ENCODE measurements around the gene MRM1. TPM values are rescaled to one million over a fixed set of nuclear protein-coding genes. Genes with fewer than 3 reads are reported as not detected.

Gene MRM1
- total and polyA plus RNA-seq, 9 of the 15 experiments (the other 6 are each of a cell fraction or from before 2014, with no cell fraction given) = 0.61 to 28.4 (median 21.5) TPM

- TF ChIP-seq ZNF23 (CRISPR knock-in tag; IDR thresholded peaks at IDR 0.05) (no peak), RBM17 (IDR thresholded peaks at IDR 0.05; ENCODE audit: borderline replicate concordance, low read depth, low read length) (no peak), E2F8 (IDR thresholded peaks at IDR 0.05; ENCODE audit: low read depth, partially characterized antibody) (no peak), SETDB1 (IDR thresholded peaks at IDR 0.05; ENCODE audit: low read length) (no peak), JUN (IDR thresholded peaks at IDR 0.05; ENCODE audit: borderline replicate concordance, low read depth, low read length) (no peak), JUN (CRISPR knock-in tag; IDR thresholded peaks at IDR 0.05; ENCODE audit: borderline replicate concordance) (no peak), GABPA (tag; conservative IDR thresholded peaks at IDR 0.05; ENCODE audit: low read depth) (no peak), HMG20B (CRISPR knock-in tag; IDR thresholded peaks at IDR 0.05) (no peak), THRA (IDR thresholded peaks at IDR 0.05) (no peak), ATF4 (CRISPR knock-in tag; IDR thresholded peaks at IDR 0.05) (no peak), GTF2B (IDR thresholded peaks at IDR 0.05; ENCODE audit: extremely low read depth, insufficient read length) (no peak), CREB5 (CRISPR knock-in tag; IDR thresholded peaks at IDR 0.05) (no peak), TCF15 (CRISPR knock-in tag; IDR thresholded peaks at IDR 0.05) (no peak), FOSL1 (tag; conservative IDR thresholded peaks at IDR 0.05) (no peak), TCF3 (CRISPR knock-in tag; IDR thresholded peaks at IDR 0.05) (no peak), ZNF436 (CRISPR knock-in tag; IDR thresholded peaks at IDR 0.05) (no peak), PRMT5 (CRISPR knock-in tag; IDR thresholded peaks at IDR 0.05) (no peak), NFE2 (IDR thresholded peaks at IDR 0.05; ENCODE audit: low read depth) (no peak), XRCC3 (IDR thresholded peaks at IDR 0.05) (no peak), BCOR (IDR thresholded peaks at IDR 0.05) (no peak), USF2 (CRISPR knock-in tag; IDR thresholded peaks at IDR 0.05) (peak; percentile 71)
These were observed 7.6 kb downstream of the MRM1 start (continued) for GRCh38 chr17:36608794-36609497.
